ENCODE results near the gene GLRX2. TPM values are rescaled to one million over a fixed set of nuclear protein-coding genes. Genes with fewer than 3 reads are reported as not detected.

The GLRX2 gene
- total RNA-seq, 1 donor from 2014 or later: 1.9 TPM

DNA sequence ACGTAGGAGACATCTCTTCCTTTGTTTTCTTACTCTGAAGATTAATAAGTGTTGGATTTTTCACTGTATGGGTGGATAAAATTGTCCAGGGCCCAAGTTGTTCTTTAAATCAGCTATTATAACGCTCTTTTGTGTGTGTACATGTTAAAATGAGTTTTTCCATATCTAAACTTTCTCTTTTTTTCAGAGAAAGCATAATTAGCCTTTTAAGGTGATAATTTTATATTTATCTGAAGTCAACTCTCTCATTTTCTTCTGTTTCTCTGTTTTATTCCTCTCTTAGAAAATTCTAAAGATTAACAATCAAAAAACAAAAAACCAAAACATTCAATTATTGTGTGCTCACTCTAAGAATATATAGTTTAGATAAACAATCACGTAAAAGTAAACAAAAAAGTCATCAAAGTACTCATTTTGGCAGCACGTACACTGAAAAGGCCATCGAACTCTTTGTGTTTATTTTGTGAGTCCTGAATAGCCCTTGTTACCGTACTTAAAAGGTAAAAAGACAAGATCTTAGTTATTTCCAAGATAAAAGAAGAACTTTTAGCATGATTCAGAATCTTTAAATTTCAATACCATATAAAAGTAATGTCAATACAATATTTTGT lies 9.4 kb upstream of the GLRX2 start:
- no peak overlapping the region for H3K4me2 ChIP-seq
- no peaks in the 10 kb centered on the region for H3K79me2 ChIP-seq (ENCODE audit: low read depth)
- H3K27me3 ChIP-seq: peaks cover 3% of the 10 kb centered on the region
- H3K27ac Mint-ChIP-seq: no peak overlapping the region
- H3K4me1 ChIP-seq: no peaks in the 10 kb centered on the region
- H2AFZ ChIP-seq (replicated peaks): no peak overlapping the region
- no peak overlapping the region for H3K4me3 Mint-ChIP-seq
- no peak overlapping the region for H3K9ac ChIP-seq
- H3K36me3 Mint-ChIP-seq: no peaks in the 10 kb centered on the region
- TF ChIP-seq, protein P1, sequence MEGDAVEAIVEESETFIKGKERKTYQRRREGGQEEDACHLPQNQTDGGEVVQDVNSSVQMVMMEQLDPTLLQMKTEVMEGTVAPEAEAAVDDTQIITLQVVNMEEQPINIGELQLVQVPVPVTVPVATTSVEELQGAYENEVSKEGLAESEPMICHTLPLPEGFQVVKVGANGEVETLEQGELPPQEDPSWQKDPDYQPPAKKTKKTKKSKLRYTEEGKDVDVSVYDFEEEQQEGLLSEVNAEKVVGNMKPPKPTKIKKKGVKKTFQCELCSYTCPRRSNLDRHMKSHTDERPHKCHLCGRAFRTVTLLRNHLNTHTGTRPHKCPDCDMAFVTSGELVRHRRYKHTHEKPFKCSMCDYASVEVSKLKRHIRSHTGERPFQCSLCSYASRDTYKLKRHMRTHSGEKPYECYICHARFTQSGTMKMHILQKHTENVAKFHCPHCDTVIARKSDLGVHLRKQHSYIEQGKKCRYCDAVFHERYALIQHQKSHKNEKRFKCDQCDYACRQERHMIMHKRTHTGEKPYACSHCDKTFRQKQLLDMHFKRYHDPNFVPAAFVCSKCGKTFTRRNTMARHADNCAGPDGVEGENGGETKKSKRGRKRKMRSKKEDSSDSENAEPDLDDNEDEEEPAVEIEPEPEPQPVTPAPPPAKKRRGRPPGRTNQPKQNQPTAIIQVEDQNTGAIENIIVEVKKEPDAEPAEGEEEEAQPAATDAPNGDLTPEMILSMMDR (IDR thresholded peaks at IDR 0.05): no peak
- TF ChIP-seq EZH2phosphoT487 (IDR thresholded peaks at IDR 0.05) (no peak), EZH2 (IDR thresholded peaks at IDR 0.05) (no peak)
- H3K9me3 Mint-ChIP-seq: no peaks in the 10 kb centered on the region
- no peak overlapping the region for H3K27ac ChIP-seq
- H3K36me3 ChIP-seq: no peaks in the 10 kb centered on the region
- H4K20me1 ChIP-seq (ENCODE audit: low read depth): no peaks in the 10 kb centered on the region
- H3K27me3 Mint-ChIP-seq (ENCODE audit: insufficient read depth, low read depth): no peaks in the 10 kb centered on the region
- no peaks in the 10 kb centered on the region for H3F3A ChIP-seq (ENCODE audit: low read depth)
- no peak for DNase-seq (ENCODE audit: low spot score)
- H3K4me1 Mint-ChIP-seq: no peaks in the 10 kb centered on the region
- no peak overlapping the region for H3K4me3 ChIP-seq
- H3K9me3 ChIP-seq (ENCODE audit: low read depth): no peaks in the 10 kb centered on the region

DNA sequence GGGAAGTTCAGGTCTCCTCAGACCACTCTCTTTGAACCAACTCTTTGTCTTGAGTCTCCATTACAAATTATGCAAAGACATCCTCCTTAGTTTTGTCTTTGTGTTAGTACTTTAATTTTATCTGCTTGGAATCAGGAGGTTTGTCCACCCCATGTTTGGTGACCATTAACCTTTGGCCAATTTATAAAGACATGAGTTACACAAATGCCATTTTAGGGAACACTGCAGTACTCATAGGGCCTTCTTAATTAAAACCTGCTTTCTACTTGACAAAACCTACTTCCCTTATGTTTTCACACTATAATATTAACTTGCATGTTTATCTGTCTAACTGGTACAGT lies 8.7 kb upstream of the GLRX2 start:
- DNase-seq (ENCODE audit: low spot score): no peak
- Histone ChIP-seq H3K9me3 (ENCODE audit: low read depth) (no peaks in the 10 kb centered on the region), H3K4me1 (no peaks in the 10 kb centered on the region), H4K20me1 (ENCODE audit: low read depth) (no peaks in the 10 kb centered on the region), H2AFZ (replicated peaks) (no peak overlapping the region), H3K9ac (no peak overlapping the region), H3K4me2 (no peak overlapping the region), H3K36me3 (no peaks in the 10 kb centered on the region), H3K27me3 (no peaks in the 10 kb centered on the region), H3K27ac (no peak overlapping the region), H3F3A (ENCODE audit: low read depth) (no peaks in the 10 kb centered on the region), H3K79me2 (ENCODE audit: low read depth) (no peaks in the 10 kb centered on the region), H3K4me3 (no peak overlapping the region)
- H3K27ac Mint-ChIP-seq: no peak overlapping the region
- H3K36me3 Mint-ChIP-seq: no peaks in the 10 kb centered on the region
- H3K4me3 Mint-ChIP-seq: no peak overlapping the region
- H3K4me1 Mint-ChIP-seq: no peaks in the 10 kb centered on the region
- TF ChIP-seq EZH2 (IDR thresholded peaks at IDR 0.05) (no peak), EZH2phosphoT487 (IDR thresholded peaks at IDR 0.05) (no peak)
- TF ChIP-seq, protein P1 (IDR thresholded peaks at IDR 0.05): no peak
- no peaks in the 10 kb centered on the region for H3K27me3 Mint-ChIP-seq (ENCODE audit: insufficient read depth, low read depth)
- H3K9me3 Mint-ChIP-seq: no peaks in the 10 kb centered on the region

DNA sequence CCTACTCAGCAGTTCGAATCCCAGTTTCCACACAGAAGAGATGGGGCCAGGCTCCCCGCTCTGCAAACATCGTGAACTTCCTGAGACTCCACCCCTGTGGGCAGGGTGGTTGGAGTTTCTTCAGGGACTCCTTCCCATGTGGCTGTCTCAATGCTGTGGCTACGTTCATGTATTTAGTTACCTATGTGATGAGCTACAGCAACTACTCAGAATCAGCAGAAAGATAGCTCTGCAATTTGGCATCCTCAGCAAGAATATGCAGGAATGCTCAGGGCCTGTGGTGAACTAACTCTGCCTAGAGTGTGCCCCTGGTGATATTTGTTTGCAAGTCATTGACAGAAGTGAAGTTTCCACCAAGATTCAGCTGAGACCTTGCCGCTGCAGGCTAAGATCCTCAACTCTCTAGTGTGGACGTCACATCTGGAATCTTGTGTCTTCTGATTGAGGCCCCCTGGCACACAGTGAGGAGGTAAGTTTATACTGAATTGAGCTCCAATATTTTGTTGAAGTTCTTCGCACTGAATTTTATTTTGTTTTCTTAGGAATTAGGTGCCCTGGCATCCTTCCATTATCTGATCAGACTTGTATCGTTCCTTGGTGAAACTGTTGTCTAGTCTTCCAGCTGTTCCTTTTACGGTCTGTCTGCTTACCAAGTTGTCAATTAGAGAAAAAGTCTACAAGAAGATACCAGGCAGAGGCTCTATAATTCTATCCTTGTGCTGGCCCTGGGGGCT lies 8.2 kb upstream of the GLRX2 start:
- no peak overlapping the region for H3K27ac Mint-ChIP-seq
- Histone ChIP-seq H2AFZ (replicated peaks) (peak overlapping the region; percentile 51), H4K20me1 (ENCODE audit: low read depth) (no peaks in the 10 kb centered on the region), H3K4me2 (no peak overlapping the region), H3K27ac (no peak overlapping the region), H3K36me3 (no peaks in the 10 kb centered on the region), H3K9ac (no peak overlapping the region), H3K9me3 (ENCODE audit: low read depth) (no peaks in the 10 kb centered on the region), H3K4me1 (no peaks in the 10 kb centered on the region), H3K79me2 (ENCODE audit: low read depth) (no peaks in the 10 kb centered on the region), H3K27me3 (no peaks in the 10 kb centered on the region), H3F3A (ENCODE audit: low read depth) (no peaks in the 10 kb centered on the region), H3K4me3 (no peak overlapping the region)
- TF ChIP-seq, protein P1 (IDR thresholded peaks at IDR 0.05): no peak
- TF ChIP-seq EZH2phosphoT487 (IDR thresholded peaks at IDR 0.05): no peak
- TF ChIP-seq EZH2 (IDR thresholded peaks at IDR 0.05): no peak
- no peaks in the 10 kb centered on the region for H3K36me3 Mint-ChIP-seq
- H3K4me3 Mint-ChIP-seq: no peak overlapping the region
- H3K27me3 Mint-ChIP-seq (ENCODE audit: insufficient read depth, low read depth): no peaks in the 10 kb centered on the region
- H3K4me1 Mint-ChIP-seq: no peaks in the 10 kb centered on the region
- no peak for DNase-seq (ENCODE audit: low spot score)
- H3K9me3 Mint-ChIP-seq: no peaks in the 10 kb centered on the region
